Subcutaneous abdominal adipose tissue (tissue), 5 donors: Measurements from ENCODE around the gene RAB3GAP2.
"Not testable (repeated sequence)": the region's sequence is repeated elsewhere in the genome, so short reads cannot be mapped to it uniquely, and the experiment has no call there.

Experiments
- H3K27ac ChIP-seq: one replicate; pipeline ENCODE4 v1.7.0; 2013; ENCODE audit warnings: low read depth, mild to moderate bottlenecking, inconsistent platforms, low read length, moderate library complexity
- H3K27me3 ChIP-seq, 5 donors: one replicate each; pipeline ENCODE4 v1.7.0; 2013; ENCODE audit warnings: low read length in 5 of 5, inconsistent platforms in 1 of 5; ENCODE audit not compliant: control insufficient read depth in 5 of 5, insufficient read depth in 4 of 5
- H3K36me3 ChIP-seq, 5 donors: one replicate each; pipeline ENCODE4 v1.7.0; 2013; ENCODE audit warnings: low read length in 5 of 5; ENCODE audit not compliant: control insufficient read depth in 5 of 5, insufficient read depth in 5 of 5
- H3K4me1 ChIP-seq, 5 donors: one replicate each; pipeline ENCODE4 v1.7.0; 2013; ENCODE audit warnings: low read length in 5 of 5, mild to moderate bottlenecking in 3 of 5, moderate library complexity in 1 of 5; ENCODE audit not compliant: control insufficient read depth in 5 of 5, insufficient read depth in 5 of 5
- H3K4me3 ChIP-seq, 5 donors: one replicate each; pipeline ENCODE4 v1.7.0; 2013; ENCODE audit warnings: low read length in 5 of 5, low read depth in 1 of 5
- H3K9ac ChIP-seq, 5 donors: one replicate each; pipeline ENCODE4 v1.7.0; 2013; ENCODE audit warnings: low read length in 5 of 5, mild to moderate bottlenecking in 4 of 5, moderate library complexity in 3 of 5
- H3K9me3 ChIP-seq, 5 donors: one replicate each; pipeline ENCODE4 v1.7.0; 2013; ENCODE audit warnings: low read length in 5 of 5; ENCODE audit not compliant: control insufficient read depth in 5 of 5
- donor health status: healthy.
- donor health status: healthy.
- donor health status: healthy.
- donor health status: healthy.
- donor health status: healthy.

Gene RAB3GAP2

DNA sequence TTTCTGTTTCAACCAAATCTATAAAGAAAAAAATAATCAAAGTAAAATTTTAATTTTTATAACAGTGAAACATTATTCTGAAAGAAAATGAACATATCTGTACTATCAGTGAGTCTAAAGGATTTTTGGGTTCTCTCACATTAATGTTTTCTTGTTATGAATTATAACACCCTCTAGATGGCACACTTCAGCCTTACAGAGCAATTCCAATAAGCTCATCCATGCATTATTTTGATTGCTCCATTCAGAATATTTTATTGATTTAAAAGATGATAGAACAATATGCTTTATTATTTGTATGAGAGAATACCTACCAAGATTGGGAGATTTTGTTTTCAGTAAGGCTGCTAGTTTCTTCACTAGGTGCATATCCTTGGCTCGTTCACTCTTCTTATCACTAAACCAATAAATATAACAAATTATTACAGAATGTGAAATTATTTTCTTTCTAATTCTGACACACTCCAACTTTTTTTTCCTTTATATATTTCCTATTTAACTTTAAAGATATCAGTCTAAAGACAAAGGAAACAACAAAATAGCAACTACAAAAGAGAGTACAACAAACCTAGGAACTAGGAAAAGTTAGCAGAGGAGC lies 82.4 kb downstream of the RAB3GAP2 start:
- H3K27ac ChIP-seq: no peak overlapping the region
- no peaks in the 10 kb centered on the region for H3K4me1 ChIP-seq
- H3K9me3 ChIP-seq: no peaks in the 10 kb centered on the region
- peaks cover 33 to 67% (median 42%) of the 10 kb centered on the region in 5 donors for H3K36me3 ChIP-seq
- H3K27me3 ChIP-seq: no peaks in the 10 kb centered on the region
- no peak overlapping the region for H3K9ac ChIP-seq
- H3K4me3 ChIP-seq: no peak overlapping the region

DNA sequence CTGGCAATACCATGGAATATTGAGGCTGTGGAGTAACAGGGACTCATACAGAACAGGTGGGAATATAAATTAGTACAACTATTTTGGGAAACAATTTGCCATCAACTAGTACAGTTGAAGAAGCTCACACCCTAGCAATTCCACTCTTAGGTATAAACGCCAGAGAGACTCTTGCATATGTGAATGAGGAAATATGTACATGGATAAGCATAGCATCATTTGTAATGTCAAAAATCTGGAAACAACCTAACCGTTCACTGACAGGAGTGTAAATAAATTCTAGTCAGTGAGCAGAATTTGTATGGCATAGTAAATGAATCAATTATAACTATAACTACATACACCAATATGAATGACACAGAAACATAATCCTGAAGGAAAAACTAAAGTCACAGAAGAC lies 83.7 kb downstream of the RAB3GAP2 start:
- no peaks in the 10 kb centered on the region for H3K27me3 ChIP-seq
- H3K4me3 ChIP-seq: no peak overlapping the region
- H3K9ac ChIP-seq: no peak overlapping the region
- no peaks in the 10 kb centered on the region for H3K9me3 ChIP-seq
- H3K27ac ChIP-seq: no peak overlapping the region
- H3K4me1 ChIP-seq: no peaks in the 10 kb centered on the region
- H3K36me3 ChIP-seq: peaks cover 30 to 55% (median 36%) of the 10 kb centered on the region in 5 donors

DNA sequence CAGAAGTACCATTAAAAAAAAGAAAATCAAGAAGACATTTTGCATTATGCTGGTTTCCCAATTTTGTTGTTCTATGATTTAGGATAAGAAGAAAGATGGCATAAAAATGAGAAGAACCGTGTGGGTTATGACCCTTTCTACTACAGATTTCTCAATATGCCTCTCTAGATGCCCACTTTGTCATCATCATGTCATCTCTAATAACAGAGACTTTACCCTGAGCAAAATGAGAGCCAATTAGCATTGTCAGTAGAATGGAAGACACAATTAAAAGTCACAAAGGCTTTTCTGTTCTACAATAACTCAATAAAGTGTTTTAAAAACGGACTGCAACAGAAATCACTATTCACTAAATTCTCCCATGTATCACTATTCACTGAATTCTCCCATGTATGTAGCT lies 85.5 kb downstream of the RAB3GAP2 start:
- H3K27me3 ChIP-seq: no peaks in the 10 kb centered on the region
- no peaks in the 10 kb centered on the region for H3K4me1 ChIP-seq
- H3K9me3 ChIP-seq: no peaks in the 10 kb centered on the region
- H3K9ac ChIP-seq: no peak overlapping the region
- no peak overlapping the region for H3K27ac ChIP-seq
- peaks cover 23 to 47% (median 35%) of the 10 kb centered on the region in 5 donors for H3K36me3 ChIP-seq
- no peak overlapping the region for H3K4me3 ChIP-seq

DNA sequence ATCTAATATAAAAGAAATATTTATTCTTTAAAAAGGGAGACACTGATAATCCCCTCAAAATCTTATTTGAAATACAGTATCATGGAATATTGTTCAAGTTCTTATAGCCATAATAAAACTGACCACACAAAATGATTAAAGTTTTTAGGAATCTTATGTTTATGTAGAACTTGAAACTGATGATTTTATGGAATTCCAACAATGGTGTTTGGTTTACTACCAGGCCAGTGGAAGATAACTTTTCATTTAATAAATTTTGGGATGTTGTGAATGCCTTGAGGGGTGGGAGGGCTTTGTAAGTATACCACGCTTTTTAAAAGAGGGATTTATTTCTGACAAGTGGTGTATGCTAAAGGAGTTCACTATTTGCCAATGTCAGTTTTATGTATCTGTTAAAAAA lies 87.7 kb downstream of the RAB3GAP2 start:
- Histone ChIP-seq H3K27ac (no peak overlapping the region), H3K27me3 (no peaks in the 10 kb centered on the region), H3K9me3 (no peaks in the 10 kb centered on the region), H3K4me3 (no peak overlapping the region), H3K36me3 (peaks cover 24 to 49% (median 40%) of the 10 kb centered on the region in 5 donors), H3K4me1 (no peaks in the 10 kb centered on the region), H3K9ac (no peak overlapping the region)

DNA sequence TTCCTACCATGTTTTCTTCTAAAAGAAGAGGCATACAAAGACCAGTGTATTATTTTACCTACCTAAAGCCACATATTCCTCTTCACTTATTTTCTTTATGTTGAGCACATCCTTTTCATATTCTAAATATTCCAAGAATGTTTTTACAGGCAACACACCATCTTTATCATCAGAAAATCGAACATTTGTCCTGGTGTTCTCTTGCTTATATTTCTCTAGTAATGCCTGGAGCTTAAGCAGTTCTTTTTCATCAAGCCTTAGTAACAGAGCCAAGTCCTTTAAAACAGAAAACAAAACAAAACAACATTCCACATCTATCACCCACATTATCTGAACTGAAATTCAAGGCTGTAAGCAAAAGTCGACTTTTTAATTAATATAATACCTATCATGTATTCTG lies 89.6 kb downstream of the RAB3GAP2 start:
- H3K9me3 ChIP-seq: no peaks in the 10 kb centered on the region
- no peak overlapping the region for H3K4me3 ChIP-seq
- H3K36me3 ChIP-seq: peaks cover 14 to 42% (median 33%) of the 10 kb centered on the region in 5 donors
- no peaks in the 10 kb centered on the region for H3K4me1 ChIP-seq
- H3K9ac ChIP-seq: no peak overlapping the region
- H3K27me3 ChIP-seq: no peaks in the 10 kb centered on the region
- H3K27ac ChIP-seq: no peak overlapping the region

DNA sequence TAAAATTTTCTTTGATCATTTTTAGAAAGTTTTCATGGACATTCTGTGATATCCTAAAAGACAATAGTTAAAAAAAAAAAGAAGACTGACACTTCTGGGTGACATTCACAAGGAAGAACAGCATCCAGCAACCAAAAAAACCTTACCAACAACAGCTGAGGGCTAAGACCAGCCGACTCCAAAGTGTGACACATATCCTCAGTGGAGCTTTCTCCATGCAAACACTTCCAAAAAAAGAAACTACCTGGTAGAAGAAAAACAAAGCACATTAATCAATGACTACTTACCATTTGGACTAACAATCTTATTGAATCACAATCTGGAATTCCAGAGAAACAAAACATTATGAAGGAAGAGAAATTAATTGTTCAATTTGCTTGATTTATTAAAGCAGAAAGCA lies 90.1 kb downstream of the RAB3GAP2 start:
- no peak overlapping the region for H3K27ac ChIP-seq
- H3K9me3 ChIP-seq: no peaks in the 10 kb centered on the region
- no peaks in the 10 kb centered on the region for H3K27me3 ChIP-seq
- H3K9ac ChIP-seq: no peak overlapping the region
- H3K36me3 ChIP-seq: peaks cover 10 to 40% (median 30%) of the 10 kb centered on the region in 5 donors
- H3K4me3 ChIP-seq: no peak overlapping the region
- H3K4me1 ChIP-seq: no peaks in the 10 kb centered on the region

DNA sequence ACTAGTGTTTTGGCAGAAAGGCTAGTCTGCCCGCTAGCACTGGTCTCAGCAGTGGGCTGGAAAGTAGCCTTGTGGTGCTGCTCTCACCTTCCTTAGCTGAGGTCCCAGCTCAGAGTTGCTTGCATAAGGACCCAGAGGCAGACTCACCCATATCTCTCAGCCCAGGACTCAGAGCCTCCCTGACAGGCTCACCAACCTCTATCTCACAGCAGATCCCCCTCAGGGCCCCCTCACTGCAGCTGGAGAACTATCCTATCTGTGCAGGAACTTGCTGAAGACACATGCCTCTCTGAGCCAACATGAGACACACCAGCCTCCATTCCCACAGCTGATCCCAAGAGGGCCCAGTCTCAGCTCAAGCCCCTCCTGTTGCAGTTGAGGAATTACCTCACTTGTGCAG lies 95.7 kb downstream of the RAB3GAP2 start:
- no peak overlapping the region for H3K4me3 ChIP-seq
- no peak overlapping the region for H3K9ac ChIP-seq
- peaks cover 25 to 34% (median 29%) of the 10 kb centered on the region in 5 donors for H3K36me3 ChIP-seq
- peaks cover 0 to 4% (median 0%) of the 10 kb centered on the region in 5 donors for H3K4me1 ChIP-seq
- no peaks in the 10 kb centered on the region for H3K9me3 ChIP-seq
- H3K27me3 ChIP-seq: no peaks in the 10 kb centered on the region
- no peak overlapping the region for H3K27ac ChIP-seq

DNA sequence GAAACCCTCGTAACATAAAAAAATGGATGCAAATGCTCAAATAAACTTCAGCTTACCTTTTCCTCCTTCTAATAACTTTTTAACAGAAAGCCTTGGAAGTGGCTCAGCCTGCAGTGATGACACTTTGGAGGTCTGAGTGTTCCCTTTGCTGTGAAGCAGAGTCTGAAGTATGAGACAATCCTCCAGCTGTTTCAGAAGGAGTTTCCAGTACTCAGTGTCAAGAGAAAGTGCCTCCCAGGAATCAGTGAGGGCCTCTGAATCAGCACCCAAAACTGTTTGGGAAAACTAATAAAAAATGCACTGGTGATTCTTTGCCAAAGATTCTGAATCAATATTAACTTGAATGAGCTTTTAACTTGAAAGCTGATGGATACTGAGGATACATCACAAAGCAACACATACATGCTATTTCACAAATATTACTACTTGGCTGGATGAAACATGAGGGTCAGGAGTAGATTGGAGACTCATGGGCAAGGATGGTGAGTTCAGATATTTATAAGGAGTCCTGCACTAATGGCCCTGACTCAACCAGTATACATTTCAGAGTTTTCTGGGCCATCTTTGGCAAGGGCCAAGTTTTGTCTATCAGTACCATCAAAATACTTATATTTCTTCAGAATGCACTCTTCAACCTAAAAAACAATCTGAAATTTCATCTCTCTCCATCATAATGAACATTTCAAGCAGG lies 101.3 kb downstream of the RAB3GAP2 start:
- no peak overlapping the region for H3K9ac ChIP-seq
- peaks cover 0 to 4% (median 0%) of the 10 kb centered on the region in 5 donors for H3K4me1 ChIP-seq
- H3K27me3 ChIP-seq: no peaks in the 10 kb centered on the region
- peaks cover 38 to 54% (median 46%) of the 10 kb centered on the region in 5 donors for H3K36me3 ChIP-seq
- no peaks in the 10 kb centered on the region for H3K9me3 ChIP-seq
- no peak overlapping the region for H3K27ac ChIP-seq
- no peak overlapping the region for H3K4me3 ChIP-seq

DNA sequence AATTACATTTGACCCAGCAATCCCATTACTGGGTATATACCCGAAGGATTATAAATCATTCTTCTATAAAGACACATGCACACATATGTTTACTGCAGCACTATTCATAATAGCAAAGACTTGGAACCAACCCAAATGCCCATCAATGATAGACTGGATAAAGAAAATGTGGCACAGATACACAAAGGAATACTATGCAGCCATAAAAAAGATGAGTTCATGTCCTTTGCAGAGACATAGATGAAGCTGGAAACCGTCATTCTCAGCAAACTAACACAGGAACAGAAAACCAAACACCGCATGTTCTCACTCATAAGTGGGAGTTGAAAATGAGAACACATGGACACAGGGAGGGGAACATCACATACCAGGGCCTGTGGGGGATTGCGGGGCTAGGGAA lies 102.4 kb downstream of the RAB3GAP2 start:
- H3K9me3 ChIP-seq, H3K9ac ChIP-seq, H3K27ac ChIP-seq, H3K4me3 ChIP-seq, H3K4me1 ChIP-seq, H3K27me3 ChIP-seq: not testable (repeated sequence)
- H3K36me3 ChIP-seq: peaks cover 43 to 60% (median 48%) of the 10 kb centered on the region in 5 donors

DNA sequence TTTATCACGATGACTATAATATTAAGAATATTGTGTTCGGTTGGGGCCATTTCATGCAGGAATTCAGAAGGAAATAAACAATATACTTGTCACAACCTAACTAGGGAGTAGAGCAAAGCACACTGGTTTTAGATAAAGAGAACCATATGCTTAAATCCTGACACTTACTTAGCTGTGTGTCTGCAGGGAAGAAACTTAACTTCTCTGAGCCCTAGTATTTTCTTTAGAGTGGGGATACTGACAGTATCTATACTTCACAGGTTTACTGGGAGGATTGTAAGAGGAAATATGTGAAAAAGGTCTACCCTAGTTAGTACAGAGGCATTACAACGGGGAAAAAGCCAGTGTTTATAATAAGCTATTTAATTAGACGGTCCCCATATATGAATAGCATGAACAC lies 105.4 kb downstream of the RAB3GAP2 start:
- H3K4me1 ChIP-seq: no peaks in the 10 kb centered on the region
- no peak overlapping the region for H3K27ac ChIP-seq
- no peaks in the 10 kb centered on the region for H3K27me3 ChIP-seq
- peaks cover 38 to 56% (median 52%) of the 10 kb centered on the region in 5 donors for H3K36me3 ChIP-seq
- H3K4me3 ChIP-seq: no peak overlapping the region
- no peak overlapping the region for H3K9ac ChIP-seq
- no peaks in the 10 kb centered on the region for H3K9me3 ChIP-seq
